ENCODE results near the gene LRRC59. TPM values are rescaled to one million over a fixed set of nuclear protein-coding genes. Genes with fewer than 3 reads are reported as not detected.

The LRRC59 gene
- total RNA-seq, 4 donors from 2014 or later, result 16.5 to 58.0 (median 39.0) TPM

DNA sequence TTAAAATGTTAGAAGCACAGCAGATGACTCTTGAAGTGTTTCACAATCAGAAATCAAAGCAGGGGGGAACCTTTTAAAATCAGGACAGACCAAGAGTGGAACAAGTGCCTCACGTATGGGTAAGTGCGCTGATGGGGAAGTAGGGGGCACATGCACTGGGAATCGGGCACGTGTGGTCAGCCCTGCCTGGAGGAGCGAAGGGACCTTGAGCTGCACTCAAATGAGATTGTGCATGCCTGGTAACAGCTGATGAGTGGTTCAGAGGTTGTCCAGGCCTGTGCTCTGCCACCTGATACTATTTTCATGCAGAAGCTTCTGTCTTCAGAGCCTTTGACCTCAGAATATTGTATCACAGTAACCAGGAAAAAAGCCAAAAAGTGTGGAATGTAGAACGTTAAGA, 65.1 kb downstream of the LRRC59 start:
- peaks cover 3% of the 10 kb centered on the region for H3K27me3 ChIP-seq
- no peak overlapping the region for H3K4me3 ChIP-seq
- H3K27ac ChIP-seq, result no peak overlapping the region
- no peak for DNase-seq (ENCODE audit: low spot score in 2 of 2)
- no peaks in the 10 kb centered on the region for H3K36me3 ChIP-seq
- no peaks in the 10 kb centered on the region for H3K4me1 ChIP-seq
- TF ChIP-seq EP300 (IDR thresholded peaks at IDR 0.05), result no peak
- TF ChIP-seq POLR2A (IDR thresholded peaks at IDR 0.05), result no peak
- TF ChIP-seq, protein P1, sequence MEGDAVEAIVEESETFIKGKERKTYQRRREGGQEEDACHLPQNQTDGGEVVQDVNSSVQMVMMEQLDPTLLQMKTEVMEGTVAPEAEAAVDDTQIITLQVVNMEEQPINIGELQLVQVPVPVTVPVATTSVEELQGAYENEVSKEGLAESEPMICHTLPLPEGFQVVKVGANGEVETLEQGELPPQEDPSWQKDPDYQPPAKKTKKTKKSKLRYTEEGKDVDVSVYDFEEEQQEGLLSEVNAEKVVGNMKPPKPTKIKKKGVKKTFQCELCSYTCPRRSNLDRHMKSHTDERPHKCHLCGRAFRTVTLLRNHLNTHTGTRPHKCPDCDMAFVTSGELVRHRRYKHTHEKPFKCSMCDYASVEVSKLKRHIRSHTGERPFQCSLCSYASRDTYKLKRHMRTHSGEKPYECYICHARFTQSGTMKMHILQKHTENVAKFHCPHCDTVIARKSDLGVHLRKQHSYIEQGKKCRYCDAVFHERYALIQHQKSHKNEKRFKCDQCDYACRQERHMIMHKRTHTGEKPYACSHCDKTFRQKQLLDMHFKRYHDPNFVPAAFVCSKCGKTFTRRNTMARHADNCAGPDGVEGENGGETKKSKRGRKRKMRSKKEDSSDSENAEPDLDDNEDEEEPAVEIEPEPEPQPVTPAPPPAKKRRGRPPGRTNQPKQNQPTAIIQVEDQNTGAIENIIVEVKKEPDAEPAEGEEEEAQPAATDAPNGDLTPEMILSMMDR (IDR thresholded peaks at IDR 0.05), result no peak
- TF ChIP-seq POLR2AphosphoS5 (IDR thresholded peaks at IDR 0.05), result no peak
- 66% methylated on average over 6 of the region's 6 CpGs for WGBS
- no peaks in the 10 kb centered on the region for H3K9me3 ChIP-seq

Other genes with a start within 250 kb of the LRRC59 start
- 10 to 100 TPM; 21.5 to 26.2 (median 23.7) TPM for gene PPP1R9B, start 246.8 kb downstream of the LRRC59 start, total RNA-seq
- 1 to 10 TPM; 2.1 to 5.8 (median 4.0) TPM for gene SGCA, start 231.5 kb downstream of the LRRC59 start, total RNA-seq
- gene COL1A1, start 195.9 kb downstream of the LRRC59 start, total RNA-seq, result 10 to 100 TPM; 19.2 to 56.8 (median 33.1) TPM
- 1 to 10 TPM in 1 of 4 donors, not detected in 3; 1.3 TPM for gene TMEM92, start 123.1 kb downstream of the LRRC59 start, total RNA-seq
- gene XYLT2, start 51.4 kb downstream of the LRRC59 start, total RNA-seq, result 10 to 100 TPM; 36.9 to 61.3 (median 45.5) TPM
- 10 to 100 TPM; 60.3 to 87.7 (median 65.3) TPM for gene MRPL27, start 24.3 kb downstream of the LRRC59 start, total RNA-seq
- gene EME1, start 24.3 kb downstream of the LRRC59 start, total RNA-seq, result 1 to 10 TPM in 2 of 4 donors, under 1 TPM in 2; 0.39 to 2.5 (median 0.98) TPM
- 100 to 1,000 TPM in 1 of 4 donors, 10 to 100 TPM in 3; 61.2 to 164 (median 69.8) TPM for gene ACSF2, start 28.7 kb upstream of the LRRC59 start, total RNA-seq
- 10 to 100 TPM in 1 of 4 donors, 1 to 10 TPM in 3; 4.5 to 15.4 (median 7.2) TPM for gene CHAD, start 71.4 kb upstream of the LRRC59 start, total RNA-seq
- gene RSAD1, start 81.3 kb upstream of the LRRC59 start, total RNA-seq, result 10 to 100 TPM; 27.3 to 41.3 (median 30.1) TPM
- 1 to 10 TPM in 2 of 4 donors, under 1 TPM in 2; 0.42 to 4.6 (median 1.3) TPM for gene MYCBPAP, start 110.9 kb upstream of the LRRC59 start, total RNA-seq
- gene EPN3, start 135.2 kb upstream of the LRRC59 start, total RNA-seq, result 100 to 1,000 TPM in 1 of 4 donors, 10 to 100 TPM in 3; 30.3 to 110 (median 78.5) TPM
- 10 to 100 TPM; 36.5 to 75.4 (median 50.9) TPM for gene SPATA20, start 149.7 kb upstream of the LRRC59 start, total RNA-seq
- gene CACNA1G, start 163.2 kb upstream of the LRRC59 start, total RNA-seq, result 1 to 10 TPM; 1.1 to 9.9 (median 2.7) TPM
- gene ABCC3, start 237.4 kb upstream of the LRRC59 start, total RNA-seq, result 100 to 1,000 TPM in 1 of 4 donors, 10 to 100 TPM in 3; 31.7 to 113 (median 36.2) TPM

All from suprapubic skin (tissue), 4 donors.